Measurements from ENCODE around the gene CHST8. TPM values are rescaled to one million over a fixed set of nuclear protein-coding genes. Genes with fewer than 3 reads are reported as not detected.

The CHST8 gene
- polyA plus RNA-seq, 1 donor, result 0.38 TPM

DNA sequence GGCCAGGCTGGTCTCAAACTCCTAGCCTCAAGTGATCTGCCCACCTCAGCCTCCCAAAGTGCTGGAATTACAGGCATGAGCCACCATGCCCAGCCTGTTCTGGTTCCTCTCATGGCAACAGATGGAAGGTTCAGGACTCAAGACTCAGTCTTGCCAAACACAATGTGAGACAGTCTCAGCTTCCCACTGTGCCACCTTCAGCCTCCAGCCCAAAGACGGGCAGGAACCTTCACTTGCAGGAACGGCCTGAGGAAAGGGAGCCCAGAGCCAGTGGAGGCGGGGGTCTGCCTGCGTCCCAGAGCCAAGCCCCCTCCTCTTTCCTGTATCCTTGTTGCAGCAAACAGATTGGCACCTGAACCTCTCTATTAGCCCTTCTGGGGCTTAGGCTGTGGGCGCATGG is 2.9 kb upstream of the CHST8 start:
- DNase-seq (ENCODE audit: low read depth), result no peak

DNA sequence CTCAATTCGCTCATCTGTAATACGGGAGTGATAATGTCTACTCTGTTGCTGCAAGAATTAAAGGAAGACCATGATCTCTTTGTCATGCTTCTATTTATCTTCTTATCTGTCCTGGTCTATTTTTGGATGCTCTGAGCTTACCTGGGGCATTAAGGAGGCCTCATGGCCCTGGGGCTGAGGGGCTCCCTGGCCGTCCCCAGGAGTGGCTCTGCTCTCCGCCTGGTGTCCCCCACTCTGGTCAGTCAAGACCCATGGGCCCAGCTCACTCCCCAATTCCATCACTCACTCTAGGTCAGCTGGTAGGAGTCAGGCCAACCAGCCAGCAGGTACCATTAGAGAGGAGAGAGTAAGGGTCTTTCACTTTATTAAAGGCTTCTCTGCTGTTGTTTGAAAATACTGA is 1.1 kb upstream of the CHST8 start:
- no peak for DNase-seq (ENCODE audit: low read depth)

DNA sequence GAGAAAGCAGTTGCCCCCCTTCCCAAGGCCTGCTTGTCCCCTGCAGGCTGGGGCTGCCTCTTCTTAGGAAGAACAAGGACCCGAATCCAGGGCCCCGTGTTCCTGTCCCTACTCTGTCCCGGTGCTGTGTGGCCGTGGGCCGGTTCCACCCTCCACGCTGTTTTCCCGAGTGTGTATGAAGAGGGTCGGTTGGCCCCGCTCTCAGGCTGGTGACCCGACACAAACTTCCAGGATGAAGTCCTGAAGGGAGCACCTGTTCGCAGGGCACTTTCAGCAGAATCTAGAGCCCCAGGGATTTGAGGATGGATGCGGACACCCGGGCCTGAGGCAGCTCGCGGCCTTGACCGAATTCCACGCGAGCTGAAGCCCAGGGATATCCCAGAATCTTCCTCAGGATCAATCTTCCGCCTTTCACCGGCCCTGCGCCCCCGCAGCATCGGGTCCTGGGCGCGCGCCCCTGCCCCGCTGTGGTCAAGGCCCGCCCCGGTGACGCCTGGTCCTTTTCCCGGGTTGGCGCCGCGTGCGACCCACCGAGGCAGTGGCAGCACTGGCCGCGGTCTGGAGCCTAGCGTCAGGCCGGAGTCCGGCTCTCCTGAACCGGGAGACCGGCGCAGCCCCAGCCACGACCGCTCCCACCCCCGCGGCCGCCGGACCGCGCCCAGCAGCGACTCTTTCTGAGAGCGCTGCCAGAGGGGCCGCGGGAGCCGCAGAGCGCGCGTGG is 528 bp upstream of the CHST8 start:
- no peak for DNase-seq (ENCODE audit: low read depth)

DNA sequence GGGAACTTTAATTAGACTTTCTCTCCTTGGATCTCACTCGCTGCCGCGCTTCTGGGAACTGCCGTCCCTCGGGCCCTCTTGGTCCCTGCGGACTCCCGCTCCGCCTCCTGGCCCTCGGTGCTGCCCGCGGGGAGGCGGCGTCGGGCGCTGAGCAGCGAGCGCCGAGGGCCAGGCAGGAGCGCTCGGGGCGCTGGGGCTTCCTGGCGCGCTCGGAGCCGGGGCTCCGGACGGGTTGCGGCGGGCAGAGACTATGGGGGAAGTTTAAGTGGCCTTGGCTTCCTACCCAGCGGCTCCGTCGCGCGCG is 704 bp downstream of the CHST8 start:
- DNase-seq (ENCODE audit: low read depth), result no peak

- no peak for DNase-seq (ENCODE audit: low read depth)
Measured at GRCh38 chr19:33622809-33623511, 1.2 kb downstream of the CHST8 start.

DNA sequence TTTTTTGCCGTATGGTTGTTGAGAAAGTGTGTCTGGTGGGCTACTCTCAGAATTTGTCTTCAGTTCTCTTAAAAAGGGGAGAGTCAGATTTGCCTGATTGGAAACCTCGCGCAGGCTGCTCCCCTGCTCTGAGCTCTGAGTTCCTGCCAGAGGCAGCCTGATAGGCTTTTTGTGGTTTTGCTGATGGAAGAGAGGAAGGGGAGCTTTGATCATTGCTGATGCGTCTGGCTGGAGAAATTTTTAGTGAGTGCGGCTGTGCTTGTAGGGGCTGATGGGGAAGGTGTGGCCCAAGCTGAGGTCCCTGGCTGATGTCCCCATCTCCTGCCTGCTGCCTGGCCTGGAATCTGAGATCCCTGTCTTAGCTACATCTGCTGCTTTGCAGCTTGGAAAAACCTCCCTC is 2.8 kb downstream of the CHST8 start:
- no peak for DNase-seq (ENCODE audit: low read depth)

- no peak for DNase-seq (ENCODE audit: low read depth)
Measured at GRCh38 chr19:33627526-33627925, 5.8 kb downstream of the CHST8 start.

DNA sequence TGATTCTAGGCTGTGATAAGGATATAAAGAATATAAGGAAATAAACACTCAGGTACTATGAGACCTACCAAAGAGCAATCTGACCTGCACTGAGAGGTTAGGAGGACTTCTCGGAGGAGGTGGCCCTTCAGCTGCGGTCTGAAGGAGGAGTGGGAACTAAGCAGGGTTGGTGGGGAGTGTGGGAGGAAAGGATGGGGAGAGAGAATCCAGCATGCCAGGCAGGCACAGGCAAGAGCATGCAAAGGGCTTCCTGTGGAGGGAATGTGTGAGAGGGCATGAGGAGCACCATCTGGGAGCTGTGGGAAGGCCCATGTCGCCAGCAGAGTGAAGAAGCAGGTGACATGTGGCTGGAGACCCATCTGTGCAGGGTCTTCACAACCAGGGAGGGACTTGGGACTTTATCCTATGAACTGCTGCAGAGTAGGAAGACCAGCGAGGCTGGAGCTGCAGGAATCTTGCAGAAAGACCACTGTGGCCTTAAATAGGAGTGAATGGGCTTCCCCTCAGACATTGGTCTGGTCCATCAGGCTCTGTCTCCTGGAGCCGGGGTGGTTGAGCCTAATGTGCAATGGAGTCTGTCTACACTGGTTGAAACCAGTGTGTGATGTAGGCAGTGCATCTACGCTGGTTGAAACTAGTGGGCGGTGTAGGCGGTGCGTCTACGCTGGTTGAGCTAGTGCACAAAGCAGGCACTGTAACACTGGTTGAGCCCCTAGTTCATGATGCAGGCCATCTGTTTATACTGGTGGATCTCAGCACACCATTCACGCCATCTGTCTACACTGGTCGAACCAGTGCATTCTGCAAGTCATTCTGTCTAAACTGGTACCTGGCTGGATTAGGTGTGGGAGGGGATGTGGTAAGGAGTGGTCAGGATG is 6.4 kb downstream of the CHST8 start:
- no peak for DNase-seq (ENCODE audit: low read depth)

DNA sequence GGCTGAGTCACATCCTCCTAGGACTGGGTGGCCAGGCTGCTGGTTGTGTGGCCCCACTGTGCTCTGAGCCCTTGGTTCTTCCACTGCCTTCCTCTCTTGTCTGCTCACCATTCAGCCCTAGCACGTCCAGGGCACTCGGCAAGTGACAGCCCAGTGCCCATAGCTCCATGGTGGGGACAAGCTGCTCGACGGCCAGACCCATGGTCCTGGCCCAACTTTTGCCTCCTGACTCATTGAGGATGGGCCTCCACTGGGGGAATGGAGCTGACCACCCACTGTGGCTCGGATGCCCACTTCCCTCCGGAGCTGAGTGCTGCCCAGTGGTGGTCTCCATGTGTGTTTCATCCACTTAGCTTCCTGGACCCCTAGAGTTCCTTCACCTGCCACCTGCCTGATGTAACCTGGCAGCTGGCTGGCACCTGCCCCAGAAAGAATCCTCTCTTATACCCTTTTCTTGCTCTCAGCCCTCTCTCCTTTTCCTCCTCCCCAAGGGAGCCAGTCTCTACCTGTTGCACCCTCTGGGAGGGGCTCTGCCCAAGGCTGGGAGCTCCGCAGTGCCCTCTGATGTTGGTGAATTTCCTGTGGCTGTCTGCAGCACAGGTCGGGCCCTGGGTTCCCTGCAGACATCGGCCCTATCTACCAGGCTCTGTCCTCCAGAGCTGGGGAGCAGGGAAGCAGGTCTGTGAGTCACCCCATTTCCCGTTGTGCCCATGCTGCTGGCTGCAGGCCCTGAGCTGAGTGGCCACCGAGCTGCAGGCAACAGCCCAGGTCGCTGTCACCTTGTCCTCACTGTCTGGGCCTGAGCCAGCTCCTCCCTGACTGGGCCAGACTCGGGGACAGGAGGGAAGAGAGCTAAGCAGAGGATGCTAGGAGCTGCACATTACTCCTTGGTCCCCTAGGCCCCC is 7.4 kb downstream of the CHST8 start:
- no peak for DNase-seq (ENCODE audit: low read depth)

DNA sequence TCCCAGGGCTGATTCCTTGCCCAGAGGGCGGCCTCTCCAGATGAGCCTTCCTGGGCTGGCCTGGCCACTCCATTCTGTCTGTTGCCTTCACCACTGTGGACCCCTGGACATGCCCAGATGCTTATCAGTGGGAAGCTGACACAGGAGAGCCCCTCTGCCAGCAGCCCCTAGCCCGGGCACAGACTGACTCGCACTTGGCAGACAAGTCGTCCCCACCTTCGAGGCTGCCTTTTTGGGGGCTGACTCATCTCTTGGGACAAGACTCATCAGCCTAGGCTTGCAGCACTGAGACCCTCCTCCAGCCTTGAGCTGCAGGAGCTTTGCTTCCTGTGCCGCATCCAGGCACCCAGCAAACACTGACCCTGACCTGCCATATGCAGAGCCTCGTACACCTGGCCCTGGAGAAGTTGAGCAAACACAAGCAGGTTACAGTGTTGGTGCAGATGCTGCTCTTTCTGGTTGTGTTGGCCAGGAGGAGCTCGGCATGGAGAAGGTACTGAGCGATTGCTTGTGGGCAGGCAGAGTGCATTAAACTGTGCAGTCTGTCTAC is 8.1 kb downstream of the CHST8 start:
- DNase-seq (ENCODE audit: low read depth), result no peak

GRCh38 chr19:33630880-33631608 is 9.3 kb downstream of the CHST8 start:
- DNase-seq (ENCODE audit: low read depth), result no peak

DNA sequence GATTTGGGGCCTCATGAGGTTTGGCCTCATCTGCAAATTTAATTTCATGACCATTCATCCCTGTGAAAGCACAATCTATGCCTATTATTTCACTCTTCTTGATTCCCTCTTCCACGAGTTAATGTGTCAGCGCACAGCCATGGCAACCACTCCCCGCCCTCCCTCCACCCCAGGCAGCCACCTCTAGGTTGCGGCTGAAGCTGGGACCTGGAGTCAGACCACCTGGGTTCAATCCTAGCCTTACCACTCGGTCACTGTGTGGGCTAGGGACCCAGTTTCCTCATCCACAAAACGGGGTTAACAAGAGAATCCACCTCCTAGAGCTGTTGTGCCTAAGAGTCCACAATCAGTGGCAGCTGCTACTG is 9.8 kb downstream of the CHST8 start:
- DNase-seq (ENCODE audit: low read depth), result no peak

- DNase-seq (ENCODE audit: low read depth), result no peak
Measured at GRCh38 chr19:33634361-33635091, 12.8 kb downstream of the CHST8 start.

DNA sequence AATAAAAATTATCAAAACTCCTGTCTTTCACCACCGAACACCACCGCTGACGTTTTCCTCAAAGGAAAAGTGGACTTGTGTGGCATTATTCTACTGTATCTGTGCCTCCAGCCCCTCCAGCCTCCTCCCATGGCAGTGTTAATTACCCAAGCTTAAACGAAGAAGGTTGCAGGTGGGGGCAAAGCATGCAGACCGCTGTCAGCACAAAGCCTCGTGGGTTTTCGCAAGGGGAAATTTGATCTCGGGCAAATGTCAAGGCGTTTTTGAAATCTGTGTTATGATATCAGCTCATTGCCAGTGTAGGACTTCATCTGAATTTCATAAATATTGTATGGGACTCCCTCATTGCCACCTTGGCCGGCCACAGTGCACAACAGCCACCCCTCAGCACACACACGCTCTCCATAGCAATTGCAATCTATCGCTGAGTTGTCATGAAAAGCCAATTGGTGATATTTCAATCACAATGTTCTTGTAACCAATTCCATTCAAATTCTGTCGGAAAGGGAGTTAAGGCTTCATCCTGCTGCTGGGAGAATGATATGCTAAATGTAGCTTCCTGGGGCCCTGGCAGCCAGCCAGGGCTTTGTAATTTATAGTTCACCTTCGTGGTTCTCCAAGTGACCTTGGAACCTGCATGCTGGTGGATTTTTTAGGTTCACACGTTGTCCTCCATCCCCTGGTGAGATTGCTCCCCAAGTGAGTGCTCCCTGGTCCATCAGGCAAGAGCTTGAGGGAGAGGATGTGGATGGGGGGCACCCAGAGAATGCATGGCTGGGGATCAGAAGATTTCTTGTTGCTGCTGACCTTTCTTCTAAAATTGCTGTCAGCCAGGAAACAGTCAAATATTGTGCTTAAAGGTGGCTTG is 16.6 kb downstream of the CHST8 start:
- DNase-seq (ENCODE audit: low read depth), result no peak

- no peak for DNase-seq (ENCODE audit: low read depth)
Measured at GRCh38 chr19:33639035-33639681, 17.4 kb downstream of the CHST8 start.

DNA sequence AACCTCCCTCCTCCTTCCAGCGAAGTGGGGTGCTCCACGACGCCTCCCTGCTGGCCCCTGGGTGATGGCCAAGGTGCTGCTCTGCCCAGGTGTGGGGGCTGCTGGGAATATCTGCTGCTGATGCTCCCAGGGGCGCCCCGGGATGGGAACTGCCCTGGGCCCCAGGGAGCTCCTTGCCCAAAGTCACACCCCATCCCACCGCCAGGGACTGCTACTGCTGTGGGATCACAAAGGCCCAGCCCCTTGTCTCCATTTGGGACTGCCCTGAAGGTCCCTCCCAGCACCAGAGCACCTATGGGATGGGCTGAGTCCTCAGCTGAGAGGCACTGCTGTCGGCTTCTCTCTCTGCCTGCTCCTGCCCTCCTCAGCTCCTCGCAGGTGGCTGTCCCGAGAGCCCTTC is 19.0 kb downstream of the CHST8 start:
- DNase-seq (ENCODE audit: low read depth), result no peak

GRCh38 chr19:33641261-33641660 is 19.5 kb downstream of the CHST8 start:
- no peak for DNase-seq (ENCODE audit: low read depth)

- no peak for DNase-seq (ENCODE audit: low read depth)
Measured at GRCh38 chr19:33641956-33642498, 20.3 kb downstream of the CHST8 start.
